ENCODE results near the gene AGMO. TPM values are rescaled to one million over a fixed set of nuclear protein-coding genes. Genes with fewer than 3 reads are reported as not detected.

AGMO gene
- total and polyA plus RNA-seq, 2 of the 8 experiments (the other 6 are each of a cell fraction or from before 2014, with no cell fraction given) = 0.22 to 0.45 TPM

DNA sequence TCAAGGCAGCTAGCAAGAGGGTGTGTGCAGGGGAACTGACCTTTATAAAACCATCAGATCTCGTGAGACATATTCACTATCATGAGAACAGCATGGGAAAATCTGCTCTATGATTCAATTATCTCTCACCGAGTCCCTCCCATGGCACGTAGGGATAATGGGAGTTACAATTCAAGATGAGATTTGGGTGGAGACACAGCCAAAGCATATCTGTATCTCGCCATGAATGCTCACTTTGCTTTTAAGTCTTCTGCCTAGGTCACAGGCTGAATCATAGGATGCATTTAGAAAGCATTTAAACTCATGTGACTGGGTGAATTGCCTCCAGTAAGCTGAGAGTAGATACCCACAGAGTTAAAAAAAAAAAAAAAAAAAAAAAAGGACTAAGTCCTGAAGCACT is 220.0 kb downstream of the AGMO start (continued):
- TF ChIP-seq GABPA (IDR thresholded peaks at IDR 0.05; ENCODE audit: borderline replicate concordance, insufficient read depth, low read length) (no peak), TAF7 (optimal IDR thresholded peaks at IDR 0.05; ENCODE audit: borderline replicate concordance, low read depth, low read length) (no peak), SIRT6 (IDR thresholded peaks at IDR 0.05; ENCODE audit: low read length) (no peak), KDM1A (IDR thresholded peaks at IDR 0.05; ENCODE audit: borderline replicate concordance, low read length) (no peak), CEBPB (IDR thresholded peaks at IDR 0.05; ENCODE audit: low read depth, low read length) (no peak), ZNF274 (IDR thresholded peaks at IDR 0.05; ENCODE audit: borderline replicate concordance, extremely low read depth, low read length) (no peak)
